Limb (tissue), 2 donors: ENCODE measurements around the gene RRP9.
A peak's percentile ranks its signal among the peaks of the same experiment; 100 is the strongest.

Source experiments
- DNase-seq, 2 donors: peaks; one replicate each; pipeline ENCODE4 v3.0.0-alpha.2; 2016; ENCODE audit errors: extremely low spot score in 2 of 2

Gene RRP9

DNA sequence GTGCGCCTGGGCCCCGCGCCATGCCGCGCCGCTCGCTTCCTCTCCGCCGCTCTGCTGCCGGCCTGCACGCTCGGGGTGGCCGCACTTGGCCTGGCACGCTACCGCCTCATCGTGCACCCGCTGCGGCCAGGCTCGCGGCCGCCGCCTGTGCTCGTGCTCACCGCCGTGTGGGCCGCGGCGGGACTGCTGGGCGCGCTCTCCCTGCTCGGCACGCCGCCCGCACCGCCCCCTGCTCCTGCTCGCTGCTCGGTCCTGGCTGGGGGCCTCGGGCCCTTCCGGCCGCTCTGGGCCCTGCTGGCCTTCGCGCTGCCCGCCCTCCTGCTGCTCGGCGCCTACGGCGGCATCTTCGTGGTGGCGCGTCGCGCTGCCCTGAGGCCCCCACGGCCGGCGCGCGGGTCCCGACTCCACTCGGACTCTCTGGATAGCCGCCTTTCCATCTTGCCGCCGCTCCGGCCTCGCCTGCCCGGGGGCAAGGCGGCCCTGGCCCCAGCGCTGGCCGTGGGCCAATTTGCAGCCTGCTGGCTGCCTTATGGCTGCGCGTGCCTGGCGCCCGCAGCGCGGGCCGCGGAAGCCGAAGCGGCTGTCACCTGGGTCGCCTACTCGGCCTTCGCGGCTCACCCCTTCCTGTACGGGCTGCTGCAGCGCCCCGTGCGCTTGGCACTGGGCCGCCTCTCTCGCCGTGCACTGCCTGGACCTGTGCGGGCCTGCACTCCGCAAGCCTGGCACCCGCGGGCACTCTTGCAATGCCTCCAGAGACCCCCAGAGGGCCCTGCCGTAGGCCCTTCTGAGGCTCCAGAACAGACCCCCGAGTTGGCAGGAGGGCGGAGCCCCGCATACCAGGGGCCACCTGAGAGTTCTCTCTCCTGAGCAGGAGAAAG lies 14.4 kb upstream of the RRP9 start:
- peak; percentile 21 to 68 for DNase-seq

GRCh38 chr3:51955175-51955892 lies 13.6 kb upstream of the RRP9 start, which contains the start of gene GPR62:
TSS of gene GPR62 (plus strand) at chr3:51955381. CDS start at chr3:51955653, 272 bp downstream.
- no peak for DNase-seq

GRCh38 chr3:51954713-51955112 lies 13.0 kb upstream of the RRP9 start:
- no peak for DNase-seq

DNA sequence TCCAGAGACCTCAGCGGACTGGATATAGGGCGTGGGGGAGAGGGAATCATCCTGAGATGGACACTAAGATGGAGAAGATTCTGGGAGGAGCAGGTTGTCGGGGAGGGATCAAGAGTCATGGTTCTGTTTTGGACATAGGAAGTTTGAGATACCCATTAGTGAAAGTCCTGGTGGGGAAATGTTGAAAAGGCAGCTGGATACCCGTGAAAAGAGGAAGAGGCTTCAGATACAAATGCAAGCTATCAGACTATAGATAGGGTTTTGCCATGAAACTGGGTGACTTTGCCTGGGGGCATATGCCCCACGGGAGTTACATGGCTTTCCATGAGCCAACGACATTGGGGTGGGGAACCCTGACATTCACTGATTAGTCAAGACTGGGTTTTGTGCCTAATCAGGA lies 12.4 kb upstream of the RRP9 start:
- no peak for DNase-seq

DNA sequence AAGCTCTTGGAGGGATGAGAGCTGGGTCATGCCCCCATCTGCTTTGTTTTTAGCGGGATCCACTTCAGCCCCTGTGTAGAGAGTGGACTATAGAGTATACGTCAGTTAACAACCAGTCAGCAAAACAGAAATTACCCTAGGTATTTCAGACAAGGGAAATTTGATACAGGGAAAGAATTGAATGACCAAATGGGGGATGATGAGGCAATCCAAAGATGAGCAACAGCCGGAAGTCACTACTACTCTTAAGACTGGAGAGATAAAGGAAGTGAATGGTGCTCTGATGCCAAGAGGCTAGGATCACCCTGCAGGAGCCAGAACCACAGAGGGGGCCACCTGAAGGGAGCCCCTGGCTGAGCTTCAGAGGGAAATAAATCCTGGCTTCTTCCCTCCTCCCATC lies 11.7 kb upstream of the RRP9 start:
- no peak for DNase-seq

GRCh38 chr3:51950899-51951298 lies 9.2 kb upstream of the RRP9 start:
- DNase-seq = no peak

GRCh38 chr3:51949121-51949520 lies 7.4 kb upstream of the RRP9 start:
- DNase-seq = no peak

GRCh38 chr3:51948016-51948580 lies 6.4 kb upstream of the RRP9 start:
- DNase-seq = peak in 1 of 2 donors; percentile 13

GRCh38 chr3:51947215-51947900 lies 5.7 kb upstream of the RRP9 start:
- peak in 1 of 2 donors; percentile 18 for DNase-seq

- DNase-seq = peak in 1 of 2 donors; percentile 14
Observed at GRCh38 chr3:51946796-51947195, 5.1 kb upstream of the RRP9 start.

DNA sequence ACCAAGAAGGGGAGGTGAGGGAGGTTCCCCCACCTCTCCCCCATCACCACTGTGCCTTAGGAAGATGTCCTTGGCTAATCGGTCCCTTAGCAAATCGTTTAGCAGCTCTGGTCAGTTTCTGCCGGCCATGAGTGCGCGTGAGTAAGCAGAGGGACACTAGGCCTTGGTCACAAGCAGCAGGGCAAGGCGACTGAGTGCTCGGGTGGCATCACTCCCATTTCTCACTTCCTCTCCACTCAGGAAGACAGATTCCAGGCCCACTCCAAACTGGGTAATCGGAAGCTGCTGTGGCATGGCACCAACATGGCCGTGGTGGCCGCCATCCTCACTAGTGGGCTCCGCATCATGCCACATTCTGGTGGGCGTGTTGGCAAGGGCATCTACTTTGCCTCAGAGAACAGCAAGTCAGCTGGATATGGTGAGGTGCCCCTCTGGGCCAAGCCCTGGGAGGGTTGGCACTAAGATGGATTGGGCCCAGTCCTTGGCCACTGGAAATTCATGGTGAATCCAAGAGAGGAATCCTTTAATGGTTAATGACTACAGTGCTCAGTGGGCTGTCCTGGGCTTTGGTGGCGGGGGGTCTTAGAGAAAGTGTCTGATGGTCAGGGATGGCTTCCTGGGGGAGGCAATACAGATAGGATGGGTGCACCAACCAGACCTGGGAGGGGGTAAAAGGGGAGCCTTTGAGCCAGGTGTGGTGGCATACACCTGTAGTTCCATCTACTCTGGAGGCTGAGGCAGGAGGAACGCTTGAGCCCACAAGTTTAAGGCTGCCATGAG lies 4.4 kb upstream of the RRP9 start:
- peak in 1 of 2 donors; percentile 17 for DNase-seq

GRCh38 chr3:51945031-51945840 lies 3.5 kb upstream of the RRP9 start:
- DNase-seq = peak in 1 of 2 donors; percentile 23

- peak in 1 of 2 donors; percentile 16 for DNase-seq
Observed at GRCh38 chr3:51944451-51945021, 2.8 kb upstream of the RRP9 start.

DNA sequence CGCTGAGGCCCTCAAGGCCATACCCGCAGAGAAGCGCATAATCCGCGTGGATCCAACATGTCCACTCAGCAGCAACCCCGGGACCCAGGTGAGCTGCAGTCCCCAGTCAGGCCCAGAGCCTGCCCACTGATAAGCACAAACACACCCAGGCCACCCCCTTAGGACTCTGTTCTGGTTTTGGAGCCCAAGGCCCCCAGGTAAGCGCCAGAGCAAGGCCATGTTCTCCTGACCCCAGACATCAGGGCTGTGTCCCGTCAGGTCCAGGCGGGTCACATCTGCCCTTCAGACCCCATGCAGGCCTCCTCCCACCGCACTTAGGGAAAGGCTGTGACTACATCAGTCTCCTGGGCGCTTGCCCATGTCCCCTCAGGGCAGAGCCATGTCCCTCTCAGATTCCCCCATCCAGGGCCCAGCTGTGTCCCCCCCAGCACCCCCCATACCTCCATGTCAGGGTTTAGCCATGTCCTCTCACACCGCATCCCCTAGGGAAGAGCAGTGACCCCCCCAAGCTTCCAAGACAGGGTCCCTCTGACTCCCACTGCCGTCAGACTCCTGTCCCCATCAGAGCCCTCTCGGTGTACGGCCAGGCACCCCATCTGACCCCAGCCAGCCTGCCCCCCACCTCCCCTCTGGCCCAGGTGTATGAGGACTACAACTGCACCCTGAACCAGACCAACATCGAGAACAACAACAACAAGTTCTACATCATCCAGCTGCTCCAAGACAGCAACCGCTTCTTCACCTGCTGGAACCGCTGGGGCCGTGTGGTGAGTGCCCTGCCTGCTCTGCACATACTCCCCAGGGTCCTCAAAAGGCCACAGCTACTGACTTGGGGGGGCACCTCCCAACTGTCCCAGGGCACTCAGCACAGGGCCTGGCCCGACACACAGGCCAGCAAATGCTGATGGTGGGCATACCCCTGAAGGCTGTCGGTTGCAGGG lies 2.0 kb upstream of the RRP9 start:
- DNase-seq = peak in 1 of 2 donors; percentile 36

DNA sequence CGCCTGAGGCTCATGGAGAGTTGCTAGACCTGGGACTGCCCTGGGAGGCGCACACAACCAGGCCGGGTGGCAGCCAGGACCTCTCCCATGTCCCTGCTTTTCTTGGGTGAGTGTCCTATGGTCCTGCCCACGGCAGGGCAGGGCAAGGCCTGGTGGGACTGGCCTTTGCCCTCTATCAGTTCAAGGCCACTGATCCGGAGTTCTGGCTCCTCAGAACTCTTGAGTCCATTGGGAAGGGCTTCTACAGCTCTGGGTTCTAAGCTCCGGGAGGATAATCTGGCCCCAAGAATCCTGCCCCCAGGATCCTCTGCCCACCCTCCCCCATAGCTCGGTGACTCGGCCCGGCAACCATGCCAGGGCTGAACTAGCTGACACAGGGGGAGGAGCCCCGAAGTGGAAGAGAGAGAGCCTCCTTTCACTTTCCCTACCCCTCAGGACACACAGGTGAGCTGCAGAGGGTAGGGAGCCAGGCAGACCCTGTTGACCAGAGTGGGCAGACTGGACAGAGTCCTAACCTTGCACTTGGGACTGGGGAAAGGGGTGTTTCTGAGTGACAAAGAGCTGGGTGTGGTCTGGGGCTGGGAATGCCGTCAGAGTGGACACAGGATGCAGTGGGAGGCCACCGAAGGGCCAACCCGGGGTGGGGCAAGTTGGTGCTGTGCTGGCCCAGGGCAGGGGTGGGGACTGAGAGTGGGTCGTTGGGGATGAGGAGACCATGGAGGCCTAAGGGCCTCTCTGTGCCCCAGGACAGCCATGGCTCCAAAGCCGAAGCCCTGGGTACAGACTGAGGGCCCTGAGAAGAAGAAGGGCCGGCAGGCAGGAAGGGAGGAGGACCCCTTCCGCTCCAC lies 1.1 kb upstream of the RRP9 start:
- peak in 1 of 2 donors; percentile 42 for DNase-seq

DNA sequence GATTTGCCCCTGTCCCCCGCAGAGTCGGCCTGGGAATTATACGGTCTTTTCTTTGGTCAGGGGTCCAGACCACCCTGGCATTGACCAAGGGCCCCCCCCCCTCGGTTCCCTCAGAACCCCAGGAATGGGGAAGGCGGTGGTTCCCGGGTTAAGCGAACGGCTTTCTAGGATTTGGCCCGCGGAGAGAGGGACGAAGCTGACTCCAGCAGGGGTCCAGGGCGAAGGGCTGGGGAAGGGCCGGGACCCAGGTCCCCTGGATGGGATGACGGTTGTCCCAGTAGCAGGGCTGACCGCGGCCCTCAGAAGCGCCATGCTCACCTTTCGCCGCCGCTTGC lies 274 bp downstream of the RRP9 start:
- no peak for DNase-seq

GRCh38 chr3:51940648-51941462 lies 849 bp downstream of the RRP9 start:
- DNase-seq = no peak
